SK-N-SH treated with all-trans-retinoic acid at 6 μM for 48 hours (cell line): Measurements from ENCODE around the gene C8G.

Experiments used
- ARNTL ChIP-seq: fragments of 450-650 bp; formaldehyde crosslinking; IDR thresholded peaks from 2 replicates; pipeline ENCODE4 v1.5.0; 2020; ENCODE audit warnings: low read depth, mild to moderate bottlenecking, moderate library complexity, borderline replicate concordance
- BACH2 ChIP-seq: fragments of 250-450 bp; sonication (Bioruptor Pico); IDR thresholded peaks from 2 replicates; pipeline ENCODE4 v1.9.0; 2021; ENCODE audit warnings: mild to moderate bottlenecking, borderline replicate concordance
- CREB5 ChIP-seq: fragments of 250-450 bp; sonication (Bioruptor Pico); IDR thresholded peaks from 2 replicates; pipeline ENCODE4 v1.5.1; 2020; ENCODE audit warnings: low read depth, mild to moderate bottlenecking, moderate library complexity
- ISL1 ChIP-seq: fragments of 250-450 bp; sonication (Bioruptor Pico); IDR thresholded peaks from 2 replicates; pipeline ENCODE4 v2.1.2; 2022; ENCODE audit warnings: mild to moderate bottlenecking, moderate library complexity
- OSR1 ChIP-seq: fragments of 250-450 bp; sonication (Bioruptor Pico); IDR thresholded peaks from 2 replicates; pipeline ENCODE4 v1.8.0; 2022; ENCODE audit warnings: moderate library complexity, mild to moderate bottlenecking, inconsistent platforms
- PATZ1 ChIP-seq: fragments of 250-450 bp; sonication (Bioruptor Pico); IDR thresholded peaks from 2 replicates; pipeline ENCODE4 v1.8.0; 2020; ENCODE audit warnings: mild to moderate bottlenecking, moderate library complexity, borderline replicate concordance
- POU6F1 ChIP-seq: fragments of 250-450 bp; sonication (Bioruptor Pico); IDR thresholded peaks from 2 replicates; pipeline ENCODE4 v1.8.0; 2021; ENCODE audit warnings: low read depth, mild to moderate bottlenecking, moderate library complexity, borderline replicate concordance
- RARB ChIP-seq: fragments of 250-450 bp; sonication (Bioruptor Pico); IDR thresholded peaks from 2 replicates; pipeline ENCODE4 v1.8.0; 2021; ENCODE audit warnings: mild to moderate bottlenecking, moderate library complexity
- TOX ChIP-seq: fragments of 250-450 bp; sonication (Bioruptor Pico); IDR thresholded peaks from 2 replicates; pipeline ENCODE4 v1.8.0; 2021; ENCODE audit warnings: mild to moderate bottlenecking, moderate library complexity, borderline replicate concordance
- ZC3H10 ChIP-seq: fragments of 250-450 bp; sonication (Bioruptor Pico); IDR thresholded peaks from 2 replicates; pipeline ENCODE4 v1.5.1; 2021; ENCODE audit warnings: mild to moderate bottlenecking, moderate library complexity
- ZNF565 ChIP-seq: fragments of 450-650 bp; formaldehyde crosslinking; conservative IDR thresholded peaks from 2 replicates; pipeline ENCODE4 v1.5.0; 2020; ENCODE audit warnings: low read depth, mild to moderate bottlenecking, moderate library complexity
- ZNF70 ChIP-seq: fragments of 450-650 bp; formaldehyde crosslinking; IDR thresholded peaks from 2 replicates; pipeline ENCODE4 v1.5.0; 2020; ENCODE audit warnings: mild to moderate bottlenecking, moderate library complexity

GRCh38 chr9:136954270-136955083, 9.4 kb downstream of the C8G start:
- no peak for TF ChIP-seq CREB5 (CRISPR knock-in tag)
- TF ChIP-seq ARNTL (CRISPR knock-in tag), result no peak
- no peak for TF ChIP-seq ZNF565 (CRISPR knock-in tag)
- TF ChIP-seq RARB (CRISPR knock-in tag), result no peak
- no peak for TF ChIP-seq PATZ1 (CRISPR knock-in tag)
- TF ChIP-seq BACH2 (CRISPR knock-in tag), result no peak
- no peak for TF ChIP-seq ZC3H10 (CRISPR knock-in tag)
- no peak for TF ChIP-seq TOX (CRISPR knock-in tag)
- no peak for TF ChIP-seq ZNF70
- no peak for TF ChIP-seq OSR1 (CRISPR knock-in tag)
- no peak for TF ChIP-seq ISL1 (CRISPR knock-in tag)
- no peak for TF ChIP-seq POU6F1 (CRISPR knock-in tag)
